Fibroblast of lung (primary cell): Measurements from ENCODE around the gene NPPC. TPM values are rescaled to one million over a fixed set of nuclear protein-coding genes. Genes with fewer than 3 reads are reported as not detected.

Experiments used
- DNase-seq, 2 donors: peaks; one replicate each; pipeline versions ENCODE4 v3.0.0 to v3.0.0-alpha.2; 2010; ENCODE audit warnings: low read depth in 2 of 2
- H2AFZ ChIP-seq: 2 replicates; pipeline ENCODE4 v1.5.1; 2012; ENCODE audit warnings: low read length, control low read depth, inconsistent platforms
- H3K27ac ChIP-seq: 2 replicates; pipeline ENCODE4 v1.5.1; 2011; ENCODE audit warnings: low read length, control low read depth; ENCODE audit not compliant: insufficient read depth
- H3K27me3 ChIP-seq: 2 replicates; pipeline ENCODE4 v1.5.1; 2011; ENCODE audit warnings: mild to moderate bottlenecking, low read length; ENCODE audit not compliant: control insufficient read depth, insufficient read depth
- H3K36me3 ChIP-seq: 2 replicates; pipeline ENCODE4 v1.5.1; 2011; ENCODE audit warnings: low read length; ENCODE audit not compliant: control insufficient read depth, insufficient read depth
- H3K4me1 ChIP-seq: 2 replicates; pipeline ENCODE4 v1.5.1; 2011; ENCODE audit warnings: low read length; ENCODE audit not compliant: control insufficient read depth, insufficient read depth; ENCODE audit errors: extremely low read depth
- H3K4me2 ChIP-seq: 2 replicates; pipeline ENCODE4 v1.5.1; 2011; ENCODE audit warnings: low read length, control low read depth; ENCODE audit not compliant: insufficient read depth; ENCODE audit errors: extremely low read depth
- H3K4me3 ChIP-seq, 4 experiments: fragments of 200-600 bp in 1 of 4; sonication (generic) in 1 of 4; replicated peaks in 1 of 4; 2 replicates each; pipeline ENCODE4 v1.5.1; 2011 to 2016; ENCODE audit warnings: low read length in 4 of 4, low read depth in 3 of 4, mild to moderate bottlenecking in 3 of 4, control low read depth in 2 of 4, inconsistent platforms in 1 of 4, mixed read lengths in 1 of 4; ENCODE audit not compliant: insufficient read depth in 1 of 4; ENCODE audit errors: control extremely low read depth in 1 of 4
- H3K79me2 ChIP-seq: 2 replicates; pipeline ENCODE4 v1.5.1; 2012; ENCODE audit warnings: mild to moderate bottlenecking, low read length, inconsistent platforms; ENCODE audit not compliant: control insufficient read depth, insufficient read depth
- H3K9ac ChIP-seq: 2 replicates; pipeline ENCODE4 v1.5.1; 2011; ENCODE audit warnings: mild to moderate bottlenecking, low read length, control low read depth; ENCODE audit not compliant: insufficient read depth
- H3K9me3 ChIP-seq: 2 replicates; pipeline ENCODE4 v1.5.1; 2012; ENCODE audit warnings: low read depth, low read length; ENCODE audit not compliant: control insufficient read depth, insufficient read depth
- H4K20me1 ChIP-seq: 2 replicates; pipeline ENCODE4 v1.5.1; 2011; ENCODE audit warnings: low read length; ENCODE audit not compliant: control insufficient read depth, insufficient read depth; ENCODE audit errors: extremely low read depth
- CTCF ChIP-seq, 2 donors: IDR thresholded peaks in 1 of 2; conservative IDR thresholded peaks in 1 of 2; 1 replicate in 1 of 2; 2 replicates in 1 of 2; pipeline ENCODE4 v1.5.1; 2011 to 2012; ENCODE audit warnings: low read length in 2 of 2, control low read depth in 1 of 2, inconsistent platforms in 1 of 2, low read depth in 1 of 2, mild to moderate bottlenecking in 1 of 2
- EZH2 ChIP-seq: IDR thresholded peaks from 2 replicates; pipeline ENCODE4 v1.5.1; 2012; ENCODE audit warnings: low read length, control low read depth, mild to moderate bottlenecking; ENCODE audit errors: missing control alignments
- polyA plus RNA-seq, 2 donors: library from polyadenylated mRNA; depleted of rRNA in 1 of 2; stranded (reverse) in 1 of 2; unstranded in 1 of 2; fragments of >200 nt; gene quantifications; 2 replicates each; pipeline ENCODE4 v1.2.1, GENCODE V29; 2011 to 2012; ENCODE audit warnings: missing spikeins in 1 of 2
- total RNA-seq: library from RNA; depleted of rRNA; stranded (reverse); fragments of >200 nt; gene quantifications from 2 replicates; pipeline ENCODE4 v1.2.1, GENCODE V29; 2014

The NPPC gene
- total and polyA plus RNA-seq, 2 donors (not counting 1 experiment from before 2014, with no cell fraction given), result not detected

DNA sequence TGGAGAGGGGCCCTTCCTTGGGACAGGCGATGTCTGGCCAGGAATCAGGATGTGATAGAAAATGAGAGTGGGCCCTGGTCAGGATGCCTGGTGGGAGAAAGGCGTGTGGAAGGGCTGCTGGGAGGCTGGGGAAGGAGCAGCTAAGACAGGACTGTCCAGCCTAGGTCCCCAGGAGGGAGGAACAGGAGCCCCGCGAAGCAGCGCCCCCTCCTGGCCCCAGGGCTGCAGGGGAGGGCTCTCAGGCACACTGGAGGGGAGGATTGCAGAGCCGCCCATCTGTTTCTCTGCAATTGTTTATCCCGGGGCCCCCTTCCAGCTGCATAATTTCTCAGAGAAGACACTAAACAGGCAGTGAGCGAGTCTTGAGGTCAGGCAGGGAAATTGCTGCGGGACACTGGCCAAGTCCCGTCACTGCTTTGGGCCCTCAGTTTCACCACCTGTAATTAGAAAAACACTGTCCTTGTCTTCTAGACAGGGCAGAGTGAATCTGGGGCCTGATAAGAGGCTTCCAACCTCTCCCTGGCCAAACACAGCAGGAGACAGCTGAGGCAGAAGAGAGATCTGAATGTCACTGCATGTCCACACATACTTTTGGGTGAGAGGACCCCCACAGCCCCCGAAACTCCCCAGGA, 3.9 kb upstream of the NPPC start:
- Histone ChIP-seq H3K9ac (no peak overlapping the region), H3K9me3 (no peaks in the 10 kb centered on the region), H3K4me1 (peaks cover 6% of the 10 kb centered on the region), H3K27ac (no peak overlapping the region), H3K4me2 (no peak overlapping the region), H3K36me3 (no peaks in the 10 kb centered on the region), H3K27me3 (peaks cover 42% of the 10 kb centered on the region), H3K4me3 (no peak overlapping the region), H3K79me2 (no peaks in the 10 kb centered on the region), H4K20me1 (no peaks in the 10 kb centered on the region), H2AFZ (no peak overlapping the region)
- DNase-seq, result peak in 1 of 2 donors; percentile 13
- TF ChIP-seq EZH2 (no peak), CTCF (conservative IDR thresholded peaks at IDR 0.05 in 1 of 2, IDR thresholded peaks at IDR 0.05 in 1 of 2; ENCODE audit: low read depth in 1 of 2, low read length in 2 of 2) (peak in 1 of 2 donors; percentile 33)

DNA sequence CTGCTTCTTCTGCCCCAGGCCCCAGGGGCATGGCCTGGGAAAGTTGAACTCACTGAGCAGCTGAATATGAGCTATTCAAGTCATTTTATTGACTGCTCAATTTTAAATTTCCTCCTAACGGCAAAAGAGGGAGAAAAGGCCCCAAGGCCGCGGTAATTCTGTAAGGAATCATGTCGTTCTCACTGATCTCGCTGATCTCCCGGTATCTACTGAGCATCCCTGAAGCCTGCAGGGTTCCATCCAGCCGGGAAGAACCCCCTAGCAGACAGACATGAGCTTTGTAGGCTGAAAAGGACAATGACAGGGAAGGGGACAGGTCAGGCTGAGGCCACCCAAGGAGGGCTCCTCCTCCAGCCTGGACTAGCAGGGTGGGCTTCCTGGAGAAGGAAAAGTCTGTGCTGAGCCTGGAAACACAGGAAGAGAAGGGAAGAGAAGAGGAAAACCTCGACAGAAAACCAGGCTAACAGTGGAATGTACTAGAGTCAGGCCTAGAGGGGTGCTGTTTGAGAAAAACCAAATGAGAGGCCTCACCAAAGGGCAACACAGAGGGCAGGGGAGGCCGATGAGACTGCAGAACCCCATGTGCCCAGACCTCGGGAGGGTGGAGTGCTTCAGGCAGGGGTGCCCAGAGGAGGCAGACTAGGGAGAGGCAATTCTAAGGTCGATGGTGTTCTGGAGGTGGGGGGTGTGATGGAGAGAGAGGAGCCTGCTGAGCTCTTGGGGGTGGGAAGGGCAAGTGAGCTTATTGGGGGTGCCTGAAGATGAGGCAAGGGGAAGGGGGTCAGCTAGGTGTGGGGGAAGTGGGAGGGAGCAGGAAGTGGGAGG, 2.9 kb upstream of the NPPC start:
- no peak for DNase-seq
- peaks cover 49% of the 10 kb centered on the region for H3K27me3 ChIP-seq
- no peaks in the 10 kb centered on the region for H3K79me2 ChIP-seq
- no peaks in the 10 kb centered on the region for H3K9me3 ChIP-seq
- peaks cover 6% of the 10 kb centered on the region for H3K4me1 ChIP-seq
- H4K20me1 ChIP-seq, result no peaks in the 10 kb centered on the region
- no peaks in the 10 kb centered on the region for H3K36me3 ChIP-seq
- H3K27ac ChIP-seq, result no peak overlapping the region
- TF ChIP-seq EZH2 (no peak), CTCF (conservative IDR thresholded peaks at IDR 0.05 in 1 of 2, IDR thresholded peaks at IDR 0.05 in 1 of 2; ENCODE audit: low read depth in 1 of 2, low read length in 2 of 2) (no peak)
- H3K9ac ChIP-seq, result no peak overlapping the region
- H3K4me2 ChIP-seq, result no peak overlapping the region
- no peak overlapping the region for H2AFZ ChIP-seq
- H3K4me3 ChIP-seq, result no peak overlapping the region

GRCh38 chr2:231928481-231928880, 2.3 kb upstream of the NPPC start:
- H3K9ac ChIP-seq, result no peak overlapping the region
- no peaks in the 10 kb centered on the region for H3K9me3 ChIP-seq
- H3K36me3 ChIP-seq, result no peaks in the 10 kb centered on the region
- no peaks in the 10 kb centered on the region for H4K20me1 ChIP-seq
- no peak overlapping the region for H3K4me3 ChIP-seq
- no peaks in the 10 kb centered on the region for H3K79me2 ChIP-seq
- peaks cover 6% of the 10 kb centered on the region for H3K4me1 ChIP-seq
- H2AFZ ChIP-seq, result no peak overlapping the region
- no peak overlapping the region for H3K27ac ChIP-seq
- DNase-seq, result no peak
- H3K27me3 ChIP-seq, result peaks cover 55% of the 10 kb centered on the region
- TF ChIP-seq CTCF (conservative IDR thresholded peaks at IDR 0.05 in 1 of 2, IDR thresholded peaks at IDR 0.05 in 1 of 2; ENCODE audit: low read depth in 1 of 2, low read length in 2 of 2), result peak in 1 of 2 donors; percentile 6
- TF ChIP-seq EZH2, result no peak
- no peak overlapping the region for H3K4me2 ChIP-seq
